H1 (cell line): ENCODE measurements around the gene FSTL4. TPM values are rescaled to one million over a fixed set of nuclear protein-coding genes. Genes with fewer than 3 reads are reported as not detected.

Source experiments
- BCL11A ChIP-seq, 2 experiments: IDR thresholded peaks; one replicate each; pipeline ENCODE4 v1.6.1; 2011; ENCODE audit warnings: low read depth in 2 of 2, low read length in 2 of 2, mild to moderate bottlenecking in 2 of 2
- CTCF ChIP-seq, 3 experiments: IDR thresholded peaks; 1 replicate in 2 of 3; 2 replicates in 1 of 3; pipeline versions ENCODE4 v1.5.1 to v1.6.1; 2011; ENCODE audit warnings: low read length in 3 of 3, mild to moderate bottlenecking in 3 of 3, inconsistent platforms in 2 of 3, low read depth in 1 of 3, moderate library complexity in 1 of 3; ENCODE audit not compliant: insufficient read depth in 1 of 3; ENCODE audit errors: control extremely low read depth in 1 of 3
- KDM1A ChIP-seq: fragments of 200-600, 300-600 bp; sonication (generic); IDR thresholded peaks from 2 replicates; pipeline ENCODE4 v1.7.1; 2016; ENCODE audit warnings: mild to moderate bottlenecking, low read length, borderline replicate concordance
- PHF8 ChIP-seq: fragments of 200-600 bp; sonication (generic); conservative IDR thresholded peaks from 2 replicates; pipeline ENCODE4 v1.7.1; 2012; ENCODE audit warnings: low read depth, mild to moderate bottlenecking, inconsistent platforms, low read length, moderate library complexity
- SUZ12 ChIP-seq: fragments of 200-600 bp; sonication (generic); IDR thresholded peaks from 2 replicates; pipeline ENCODE4 v1.6.1; 2012; ENCODE audit warnings: mild to moderate bottlenecking, inconsistent platforms, low read length, moderate library complexity, mixed read lengths
- ZNF274 ChIP-seq: IDR thresholded peaks from 2 replicates; pipeline ENCODE4 v1.7.0; 2012; ENCODE audit warnings: low read length, borderline replicate concordance; ENCODE audit errors: extremely low read depth
- polyA plus RNA-seq, 7 experiments: library from polyadenylated mRNA; depleted of rRNA in 3 of 7; stranded (reverse) in 5 of 7; unstranded in 2 of 7; fragments of >200 nt in 5 of 7; fragments of 200-250 nt in 2 of 7; gene quantifications; 1 replicate in 5 of 7; 2 replicates in 1 of 7; 4 replicates in 1 of 7; pipeline versions ENCODE4 v1.2.1 to v1.2.3, GENCODE V29; 2011 to 2013; ENCODE audit warnings: missing spikeins in 2 of 7, mixed read lengths in 2 of 7
- total RNA-seq: library from RNA; stranded (reverse); fragmentation: NEBNext Ultra II Directional; extraction: Animal tissue kit (Norgen Biotek cat#: 25700); gene quantifications from 2 replicates; pipeline ENCODE4 v1.2.1, GENCODE V29; 2021

FSTL4 gene
- total and polyA plus RNA-seq, 2 of the 8 experiments (the other 6 are each of a cell fraction or from before 2014, with no cell fraction given) = 3.1 to 4.1 TPM

GRCh38 chr5:133461796-133462516, 150.4 kb downstream of the FSTL4 start (continued):
- no peak for TF ChIP-seq ZNF274
- TF ChIP-seq SUZ12 = no peak
- no peak for TF ChIP-seq BCL11A (IDR thresholded peaks at IDR 0.05; ENCODE audit: low read depth in 2 of 2, low read length in 2 of 2)
- no peak for TF ChIP-seq PHF8
- no peak for TF ChIP-seq KDM1A
- no peak for TF ChIP-seq CTCF (IDR thresholded peaks at IDR 0.05; ENCODE audit: control extremely low read depth in 1 of 3, insufficient read depth in 1 of 3, low read depth in 1 of 3, low read length in 3 of 3)
